HAP-1 (cell line): ENCODE results near the gene CFDP1.

Experiments
- DNase-seq, 2 experiments: peaks; one replicate each; pipeline ENCODE4 v3.0.0-alpha.2; 2016 to 2020; ENCODE audit warnings: low spot score in 2 of 2
- H3K27me3 ChIP-seq: fragments of 250-450 bp; sonication (Bioruptor Pico); 2 replicates; pipeline ENCODE4 v1.5.1; 2020; ENCODE audit warnings: low read depth, mild to moderate bottlenecking, moderate library complexity
- H3K36me3 ChIP-seq: fragments of 250-450 bp; sonication (Bioruptor Pico); replicated peaks from 2 replicates; pipeline ENCODE4 v1.5.1; 2020; ENCODE audit warnings: mild to moderate bottlenecking
- H3K4me1 ChIP-seq: fragments of 250-450 bp; sonication (Bioruptor Pico); 2 replicates; pipeline ENCODE4 v1.5.1; 2020; ENCODE audit warnings: mild to moderate bottlenecking
- H3K4me3 ChIP-seq: fragments of 250-450 bp; sonication (Bioruptor Pico); 2 replicates; pipeline ENCODE4 v1.5.1; 2020; ENCODE audit warnings: mild to moderate bottlenecking, moderate library complexity
- H3K9me3 ChIP-seq: fragments of 250-450 bp; sonication (Bioruptor Pico); 2 replicates; pipeline ENCODE4 v1.5.1; 2020; ENCODE audit warnings: mild to moderate bottlenecking, moderate library complexity
- in situ Hi-C: fragments of 300-500 bp; cut with MboI; formaldehyde crosslinking; loops from 3 replicates; pipeline ENCODE4 v1.14.3; 2020; ENCODE audit warnings: low sequenced_read_pairs, inconsistent platforms, mixed read lengths

CFDP1 gene

GRCh38 chr16:75248142-75248535, 185.2 kb downstream of the CFDP1 start:
- H3K36me3 ChIP-seq: no peaks in the 10 kb centered on the region
- no peaks in the 10 kb centered on the region for H3K27me3 ChIP-seq
- no peak for DNase-seq
- H3K4me3 ChIP-seq: no peak overlapping the region
- H3K4me1 ChIP-seq: peaks cover 8% of the 10 kb centered on the region
- in situ Hi-C loops: no loop called here
- H3K9me3 ChIP-seq: no peaks in the 10 kb centered on the region

GRCh38 chr16:75247249-75247648, 186.1 kb downstream of the CFDP1 start:
- H3K4me3 ChIP-seq: no peak overlapping the region
- H3K36me3 ChIP-seq: peaks cover 2% of the 10 kb centered on the region
- H3K27me3 ChIP-seq: no peaks in the 10 kb centered on the region
- peaks cover 5% of the 10 kb centered on the region for H3K4me1 ChIP-seq
- in situ Hi-C loops: no loop called here
- DNase-seq: no peak
- no peaks in the 10 kb centered on the region for H3K9me3 ChIP-seq

GRCh38 chr16:75246504-75247205, 186.6 kb downstream of the CFDP1 start:
- no peaks in the 10 kb centered on the region for H3K4me1 ChIP-seq
- no peak for DNase-seq
- in situ Hi-C loops: no loop called here

GRCh38 chr16:75244844-75245758, 188.2 kb downstream of the CFDP1 start:
- peaks cover 18% of the 10 kb centered on the region for H3K36me3 ChIP-seq
- no peak overlapping the region for H3K4me3 ChIP-seq
- no peaks in the 10 kb centered on the region for H3K27me3 ChIP-seq
- no peaks in the 10 kb centered on the region for H3K4me1 ChIP-seq
- no peak for DNase-seq
- H3K9me3 ChIP-seq: no peaks in the 10 kb centered on the region
- in situ Hi-C loops: no loop called here

More at GRCh38 chr16:75246504-75247205, 186.6 kb downstream of the CFDP1 start:
- no peaks in the 10 kb centered on the region for H3K9me3 ChIP-seq
- no peak overlapping the region for H3K4me3 ChIP-seq
- H3K27me3 ChIP-seq: no peaks in the 10 kb centered on the region
- peaks cover 8% of the 10 kb centered on the region for H3K36me3 ChIP-seq

GRCh38 chr16:75244225-75244809, 189.0 kb downstream of the CFDP1 start:
- DNase-seq: no peak
- H3K9me3 ChIP-seq: no peaks in the 10 kb centered on the region
- no peaks in the 10 kb centered on the region for H3K27me3 ChIP-seq
- no peak overlapping the region for H3K4me3 ChIP-seq
- no peaks in the 10 kb centered on the region for H3K4me1 ChIP-seq
- peaks cover 18% of the 10 kb centered on the region for H3K36me3 ChIP-seq
- in situ Hi-C loops: no loop called here
